Subcutaneous adipose tissue (tissue), 4 donors: Measurements from ENCODE around the gene L1CAM. TPM values are rescaled to one million over a fixed set of nuclear protein-coding genes. Genes with fewer than 3 reads are reported as not detected.

ENCODE experiments used
- CTCF ChIP-seq: fragments of 450-650 bp; IDR thresholded peaks from one replicate; pipeline ENCODE4 v1.5.1; 2016; ENCODE audit warnings: low read depth, mild to moderate bottlenecking, control low read depth, antibody characterized with exemption, moderate library complexity
- total RNA-seq, 4 donors: library from RNA; depleted of rRNA; stranded (reverse); fragments of >200 nt; gene quantifications; one replicate each; pipeline ENCODE4 v1.1.0, GENCODE V29; 2016

The L1CAM gene
- total RNA-seq, 4 donors from 2014 or later = 0.68 to 1.5 (median 0.95) TPM

- no peak for TF ChIP-seq CTCF
Observed at GRCh38 chrX:153873282-153874084, 12.5 kb downstream of the L1CAM start.

GRCh38 chrX:153871946-153872878 is 13.8 kb downstream of the L1CAM start:
- TF ChIP-seq CTCF = no peak

GRCh38 chrX:153871451-153871850 is 14.5 kb downstream of the L1CAM start:
- no peak for TF ChIP-seq CTCF

GRCh38 chrX:153870791-153871360 is 15.1 kb downstream of the L1CAM start:
- no peak for TF ChIP-seq CTCF

- TF ChIP-seq CTCF = no peak
Observed at GRCh38 chrX:153870288-153870690, 15.7 kb downstream of the L1CAM start.

- TF ChIP-seq CTCF = no peak
Observed at GRCh38 chrX:153869473-153870287, 16.3 kb downstream of the L1CAM start.
